GM19025 (cell line): ENCODE data around the gene FGL2.
"Not testable (repeated sequence)": the region's sequence is repeated elsewhere in the genome, so short reads cannot be mapped to it uniquely, and the experiment has no call there.

ENCODE experiments used
- ATAC-seq: cut with Tn5 transposase; IDR thresholded peaks from one replicate; pipeline ENCODE4 v1.9.1; 2021; ENCODE audit warnings: mild to moderate bottlenecking, low read depth, moderate library complexity; ENCODE audit not compliant: unreplicated experiment

Gene FGL2

GRCh38 chr7:77217474-77218185 is 18.0 kb upstream of the FGL2 start:
- ATAC-seq, result no peak

DNA sequence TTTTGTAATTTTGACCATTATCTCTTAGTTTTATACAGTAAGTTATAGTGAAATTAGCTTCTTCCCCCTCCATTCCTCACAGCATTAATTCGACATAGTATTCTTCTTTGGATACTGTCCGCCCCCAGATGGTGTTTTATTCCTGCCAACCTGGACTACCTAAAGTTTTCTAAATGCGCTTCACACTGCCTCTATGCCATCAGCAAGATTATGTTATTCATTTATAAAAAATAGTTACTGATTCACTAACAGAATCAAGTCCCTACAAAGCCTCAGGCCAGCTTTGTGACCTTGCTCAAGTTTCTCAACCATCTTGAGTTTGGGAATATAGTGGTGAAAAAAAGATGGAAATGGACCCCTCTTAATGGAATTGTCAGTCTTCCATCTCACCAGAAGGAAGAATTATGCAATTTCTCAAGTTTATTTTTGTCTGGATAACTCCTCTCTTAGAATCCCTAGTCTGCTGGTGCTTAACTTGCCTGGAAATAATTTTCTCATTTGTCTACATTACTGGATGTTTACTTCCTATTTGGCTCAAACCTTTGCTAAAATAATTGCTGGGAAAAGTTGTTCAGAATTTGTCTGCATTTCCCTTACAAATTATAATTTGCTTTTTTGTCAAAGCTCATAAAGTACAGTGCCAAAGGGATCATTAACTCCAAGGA is 16.7 kb upstream of the FGL2 start:
- ATAC-seq, result no peak

GRCh38 chr7:77209479-77210139 is 10.0 kb upstream of the FGL2 start:
- no peak for ATAC-seq

DNA sequence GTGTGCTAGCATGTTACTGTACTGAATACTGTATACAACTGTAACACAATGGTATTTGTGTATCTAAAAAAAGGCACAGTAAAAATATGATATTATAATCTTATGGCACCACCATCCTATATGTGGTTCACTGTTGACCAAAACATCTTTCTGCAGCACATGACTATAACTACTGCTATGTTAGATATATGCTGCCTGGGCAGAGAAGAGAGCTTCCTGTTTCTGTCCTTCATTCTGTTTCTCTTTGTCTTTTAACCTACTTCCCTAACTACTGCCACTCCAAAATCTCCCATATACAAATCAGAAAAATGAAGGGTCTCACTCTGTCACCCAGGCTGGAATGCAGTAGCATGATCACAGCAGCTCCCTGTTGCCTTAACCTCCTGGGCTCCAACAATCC is 8.8 kb upstream of the FGL2 start:
- ATAC-seq, result no peak

- no peak for ATAC-seq
These were observed 6.1 kb upstream of the FGL2 start for GRCh38 chr7:77205706-77206105.

- peak; percentile 93 for ATAC-seq
These were observed 2.9 kb upstream of the FGL2 start for GRCh38 chr7:77202481-77202976.

DNA sequence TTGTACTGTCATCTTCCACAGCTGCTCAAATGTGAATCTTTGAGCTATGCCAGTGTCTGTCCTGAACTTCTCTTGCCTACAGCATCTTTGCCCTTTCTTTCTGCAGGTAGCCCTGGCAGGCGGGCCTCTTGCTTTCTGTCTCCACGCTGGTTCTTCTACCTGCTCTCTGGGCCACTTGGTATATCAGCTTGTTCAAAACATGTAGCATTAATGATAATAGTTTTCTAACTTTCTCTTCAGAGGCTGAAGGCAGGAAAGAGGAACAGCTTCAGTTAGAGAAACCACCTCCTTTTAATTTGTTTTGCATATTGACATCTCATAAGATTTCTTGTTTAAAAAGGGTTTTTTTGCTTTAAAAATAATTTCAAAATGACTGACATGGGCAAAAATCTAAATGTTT is 923 bp upstream of the FGL2 start:
- ATAC-seq, result no peak

GRCh38 chr7:77197141-77197540 is 2.5 kb downstream of the FGL2 start:
- no peak for ATAC-seq

- no peak for ATAC-seq
These were observed 10.7 kb downstream of the FGL2 start for GRCh38 chr7:77188731-77189437.

DNA sequence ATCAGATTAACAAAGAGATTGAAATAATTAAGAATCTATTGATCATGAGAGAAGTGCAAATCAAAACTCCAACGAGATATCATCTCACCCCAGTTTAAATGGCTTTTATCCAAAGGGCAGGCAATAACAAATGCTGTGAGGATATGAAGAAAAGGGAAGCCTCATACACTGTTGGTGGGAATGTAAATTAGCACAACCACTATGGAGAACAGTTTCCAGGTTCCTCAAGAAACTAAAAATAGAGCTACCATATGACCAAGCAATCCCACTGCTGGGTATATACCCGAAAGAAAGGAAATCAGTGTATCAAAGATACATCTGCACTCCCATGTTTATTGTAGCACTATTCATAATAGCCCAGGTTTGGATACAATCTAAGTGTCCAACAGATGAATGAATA is 13.8 kb downstream of the FGL2 start:
- ATAC-seq, result no peak

DNA sequence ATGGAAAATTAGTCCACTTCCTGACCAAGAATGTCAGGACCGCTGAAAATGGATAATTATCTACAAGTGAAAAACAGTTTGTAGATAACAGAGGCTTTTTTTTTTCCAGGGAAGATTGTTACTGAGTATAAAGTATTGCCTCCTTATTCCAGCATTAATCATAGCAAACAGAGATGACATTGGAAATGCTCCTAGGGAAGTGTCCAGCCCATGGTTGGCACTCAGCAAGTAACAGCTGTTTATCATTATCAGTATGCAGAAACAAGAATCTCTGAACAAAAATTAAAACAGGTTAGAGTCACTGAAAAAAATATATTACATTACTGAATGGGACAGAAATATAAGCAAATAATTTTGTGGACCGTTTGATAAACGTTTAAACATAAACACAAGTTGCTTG is 14.6 kb downstream of the FGL2 start:
- no peak for ATAC-seq

DNA sequence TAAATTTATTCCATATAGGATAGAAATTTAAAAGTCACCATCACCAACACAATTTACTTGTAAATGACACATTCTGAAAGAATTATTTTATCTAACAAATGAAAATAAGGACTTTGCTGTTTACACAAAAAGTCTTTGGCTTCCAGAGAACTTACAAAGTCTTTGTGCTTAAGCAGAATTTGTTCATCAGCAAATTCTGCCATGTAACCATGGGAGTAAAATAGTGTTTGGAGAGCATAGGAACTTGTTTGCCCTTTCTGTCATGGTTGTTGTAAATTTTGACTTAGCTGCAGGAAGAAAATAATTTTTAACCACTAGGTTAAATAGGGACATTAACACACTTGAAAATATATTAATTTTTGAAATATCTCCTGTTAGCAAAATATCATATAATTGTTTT is 15.2 kb downstream of the FGL2 start:
- ATAC-seq, result no peak

GRCh38 chr7:77182261-77182660 is 17.4 kb downstream of the FGL2 start:
- ATAC-seq, result no peak

DNA sequence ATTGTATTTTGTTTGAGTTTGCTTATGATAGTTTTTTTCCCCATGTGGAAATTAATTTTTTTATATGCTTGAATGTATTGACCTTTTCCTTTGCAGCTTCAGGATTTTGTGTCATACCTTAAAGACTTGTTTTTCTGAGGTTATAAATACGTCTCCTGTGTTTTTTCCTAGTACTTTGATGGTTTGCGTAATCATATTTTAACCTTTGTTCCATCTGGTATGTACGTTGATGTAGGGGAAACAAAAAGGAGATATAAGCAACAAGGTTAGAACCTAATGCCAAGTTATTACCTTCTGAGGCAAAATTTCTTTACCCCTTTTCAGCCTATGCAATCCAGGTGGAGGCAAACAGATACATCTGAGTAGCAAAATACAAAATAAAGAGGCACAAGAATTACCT is 17.9 kb downstream of the FGL2 start:
- ATAC-seq, result no peak

DNA sequence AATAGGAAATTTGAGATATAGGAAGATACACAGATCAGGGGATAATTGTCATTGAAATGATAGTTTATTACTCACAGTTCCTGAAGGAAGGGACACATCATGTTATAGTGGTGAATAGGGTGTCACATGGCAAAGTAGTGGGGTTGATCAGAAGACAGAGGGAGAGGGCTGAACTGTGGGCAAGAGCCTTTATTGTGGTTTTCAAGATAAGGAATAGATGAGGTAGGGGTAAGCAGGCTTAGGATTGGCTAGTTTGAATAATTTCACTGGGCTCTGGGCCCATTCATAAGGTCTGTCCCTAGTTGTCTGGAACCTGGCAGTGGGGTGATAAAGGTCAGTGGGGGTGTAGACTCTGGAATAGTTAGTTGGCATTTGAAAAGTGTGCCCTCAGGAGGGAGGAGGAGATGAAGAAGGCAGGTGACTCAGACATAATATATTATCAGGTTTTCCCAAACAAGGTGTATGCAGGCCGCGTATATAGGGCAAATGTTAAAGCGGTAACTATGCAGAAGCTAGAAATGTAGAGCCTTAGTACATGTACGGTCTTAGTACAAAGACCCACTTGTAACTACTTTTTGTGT is 18.5 kb downstream of the FGL2 start:
- ATAC-seq, result no peak

GRCh38 chr7:77178024-77178423 is 21.6 kb downstream of the FGL2 start:
- not testable (repeated sequence) for ATAC-seq

- not testable (repeated sequence) for ATAC-seq
These were observed 22.2 kb downstream of the FGL2 start for GRCh38 chr7:77177321-77177904.

DNA sequence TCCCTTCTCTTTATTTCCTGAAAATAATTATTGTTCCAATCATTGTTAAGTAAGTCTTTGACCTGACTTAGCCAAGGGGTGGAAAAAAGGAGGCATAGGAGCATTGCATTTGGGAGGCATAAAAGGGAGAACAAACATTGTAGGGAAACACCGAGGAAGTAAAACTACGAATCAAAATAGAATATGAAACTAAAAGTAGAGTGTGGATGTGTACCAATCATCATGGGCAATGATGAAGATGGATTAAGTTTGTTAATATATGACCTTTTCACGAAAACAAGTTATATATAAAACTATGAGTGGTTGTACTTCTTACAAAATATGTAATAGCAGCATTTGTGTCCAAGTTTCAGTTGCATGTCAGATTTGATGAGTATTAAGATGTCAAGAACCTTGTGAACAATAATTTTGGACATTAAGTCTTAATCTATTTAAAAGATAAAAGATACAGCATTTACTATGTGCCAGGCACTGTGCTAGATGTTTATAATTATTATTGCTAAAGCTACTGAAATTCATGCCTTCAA is 24.3 kb downstream of the FGL2 start:
- ATAC-seq, result peak; percentile 80

GRCh38 chr7:77174418-77174817 is 25.2 kb downstream of the FGL2 start:
- ATAC-seq, result not testable (repeated sequence)
